Caco-2 (cell line): ENCODE data around the gene ADD2. TPM values are rescaled to one million over a fixed set of nuclear protein-coding genes. Genes with fewer than 3 reads are reported as not detected.

ENCODE experiments used
- BruUV-seq: library from RNA; stranded (reverse); fragments of 400-500 nt; replicated peaks from 2 replicates; lab custom pipeline; 2021; lab: Mats Ljungman, UMichigan
- CTCF ChIA-PET: fragments of 300-600 bp; sonication (Branson Sonifier 250); formaldehyde crosslinking; loops from one replicate; lab custom pipeline; 2022; ENCODE audit warnings: antibody characterized with exemption; lab: Charles Lee
- POLR2A ChIA-PET: fragments of 300-600 bp; sonication (Branson Sonifier 250); formaldehyde crosslinking; loops from one replicate; lab custom pipeline; 2022; ENCODE audit warnings: antibody characterized with exemption; lab: Charles Lee
- DNase-seq, 2 experiments: peaks; one replicate each; pipeline versions ENCODE4 v3.0.0 to v3.0.0-alpha.2; 2020 to 2022
- H3K27me3 ChIP-seq: replicated peaks from 2 replicates; pipeline ENCODE4 v1.6.0; 2011; ENCODE audit warnings: low read length; ENCODE audit not compliant: control insufficient read depth, insufficient read depth
- H3K36me3 ChIP-seq: 2 replicates; pipeline ENCODE4 v1.5.1; 2011; ENCODE audit warnings: low read length; ENCODE audit not compliant: control insufficient read depth, insufficient read depth
- H3K4me1 ChIP-seq: fragments of 250-450 bp; sonication (Bioruptor Pico); 2 replicates; pipeline ENCODE4 v1.5.1; 2020; ENCODE audit warnings: mild to moderate bottlenecking
- H3K4me3 ChIP-seq: 2 replicates; pipeline ENCODE4 v1.5.1; 2011; ENCODE audit warnings: low read depth, mild to moderate bottlenecking, control low read depth, low read length
- H3K9me3 ChIP-seq: fragments of 250-450 bp; sonication (Bioruptor Pico); 2 replicates; pipeline ENCODE4 v1.5.1; 2020; ENCODE audit warnings: mild to moderate bottlenecking, moderate library complexity
- H3K27ac Mint-ChIP-seq: one replicate; pipeline ENCODE4 v1.8.0; 2022; ENCODE audit warnings: mixed read lengths; ENCODE audit not compliant: unreplicated experiment
- H3K27me3 Mint-ChIP-seq: one replicate; pipeline ENCODE4 v1.8.0; 2022; ENCODE audit warnings: mixed read lengths; ENCODE audit not compliant: insufficient read depth, unreplicated experiment
- H3K36me3 Mint-ChIP-seq: one replicate; pipeline ENCODE4 v1.8.0; 2022; ENCODE audit warnings: mild to moderate bottlenecking, mixed read lengths; ENCODE audit not compliant: insufficient read depth, unreplicated experiment
- H3K4me1 Mint-ChIP-seq: one replicate; pipeline ENCODE4 v1.8.0; 2022; ENCODE audit warnings: low read depth, mixed read lengths; ENCODE audit not compliant: unreplicated experiment
- H3K4me3 Mint-ChIP-seq: one replicate; pipeline ENCODE4 v1.8.0; 2022; ENCODE audit warnings: mild to moderate bottlenecking, moderate library complexity, mixed read lengths; ENCODE audit not compliant: unreplicated experiment
- H3K9me3 Mint-ChIP-seq: one replicate; pipeline ENCODE4 v1.8.0; 2022; ENCODE audit warnings: mixed read lengths; ENCODE audit not compliant: unreplicated experiment
- intact Hi-C: fragments of 100-400 bp; cut with micrococcal nuclease; formaldehyde crosslinking; loops from one replicate; pipeline ENCODE4 v1.10.0; 2022; ENCODE audit not compliant: unreplicated experiment
- total RNA-seq: library from RNA; stranded (reverse); gene quantifications from 2 replicates; pipeline ENCODE4 v1.2.3, GENCODE V29; 2022
- TF ChIP-seq, protein P1 (sequence below), 2 experiments: fragments of 200-600 bp in 1 of 2; IDR thresholded peaks; 1 replicate in 1 of 2; 2 replicates in 1 of 2; pipeline versions ENCODE4 v1.5.1 to v1.8.0; 2011 to 2022; ENCODE audit warnings: antibody characterized with exemption in 1 of 2, control low read depth in 1 of 2, inconsistent platforms in 1 of 2, low read depth in 1 of 2, low read length in 1 of 2, mild to moderate bottlenecking in 1 of 2, moderate library complexity in 1 of 2; ENCODE audit not compliant: insufficient read depth in 1 of 2, severe bottlenecking in 1 of 2, unreplicated experiment in 1 of 2

Gene ADD2
- total RNA-seq, 1 experiment from 2014 or later = not detected

DNA sequence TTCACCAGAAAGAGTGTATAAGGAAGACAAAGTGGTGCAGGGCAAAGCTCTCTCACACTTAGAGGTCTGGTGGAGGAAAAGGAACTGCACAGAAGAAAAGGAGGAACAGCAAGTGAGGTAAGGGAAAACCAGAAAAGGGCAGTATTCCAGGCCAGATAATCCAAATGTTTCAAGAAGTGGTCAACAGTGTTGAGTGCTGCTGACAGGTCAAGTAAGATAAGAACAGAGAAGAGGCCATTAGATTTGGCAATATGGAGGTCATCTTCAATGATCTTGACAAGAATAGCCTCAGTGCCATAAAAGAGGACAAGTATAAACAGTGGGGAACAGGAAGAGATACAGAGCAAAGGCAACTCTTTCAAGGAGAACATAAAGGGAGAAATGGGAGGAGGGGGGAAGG is 15.0 kb downstream of the ADD2 start:
- TF ChIP-seq, protein P1, sequence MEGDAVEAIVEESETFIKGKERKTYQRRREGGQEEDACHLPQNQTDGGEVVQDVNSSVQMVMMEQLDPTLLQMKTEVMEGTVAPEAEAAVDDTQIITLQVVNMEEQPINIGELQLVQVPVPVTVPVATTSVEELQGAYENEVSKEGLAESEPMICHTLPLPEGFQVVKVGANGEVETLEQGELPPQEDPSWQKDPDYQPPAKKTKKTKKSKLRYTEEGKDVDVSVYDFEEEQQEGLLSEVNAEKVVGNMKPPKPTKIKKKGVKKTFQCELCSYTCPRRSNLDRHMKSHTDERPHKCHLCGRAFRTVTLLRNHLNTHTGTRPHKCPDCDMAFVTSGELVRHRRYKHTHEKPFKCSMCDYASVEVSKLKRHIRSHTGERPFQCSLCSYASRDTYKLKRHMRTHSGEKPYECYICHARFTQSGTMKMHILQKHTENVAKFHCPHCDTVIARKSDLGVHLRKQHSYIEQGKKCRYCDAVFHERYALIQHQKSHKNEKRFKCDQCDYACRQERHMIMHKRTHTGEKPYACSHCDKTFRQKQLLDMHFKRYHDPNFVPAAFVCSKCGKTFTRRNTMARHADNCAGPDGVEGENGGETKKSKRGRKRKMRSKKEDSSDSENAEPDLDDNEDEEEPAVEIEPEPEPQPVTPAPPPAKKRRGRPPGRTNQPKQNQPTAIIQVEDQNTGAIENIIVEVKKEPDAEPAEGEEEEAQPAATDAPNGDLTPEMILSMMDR (IDR thresholded peaks at IDR 0.05; ENCODE audit: insufficient read depth in 1 of 2, low read depth in 1 of 2, low read length in 1 of 2, severe bottlenecking in 1 of 2, unreplicated experiment in 1 of 2) = no peak
- peaks cover 2% of the 10 kb centered on the region for H3K27me3 ChIP-seq
- no peak overlapping the region for H3K4me3 ChIP-seq
- no peaks in the 10 kb centered on the region for H3K36me3 ChIP-seq
- H3K27me3 Mint-ChIP-seq = peaks cover 12% of the 10 kb centered on the region
- intact Hi-C loops = no loop called here
- no peak overlapping the region for H3K27ac Mint-ChIP-seq
- no peaks in the 10 kb centered on the region for H3K9me3 Mint-ChIP-seq
- POLR2A ChIA-PET = no interaction called here
- no peak overlapping the region for H3K4me3 Mint-ChIP-seq
- H3K9me3 ChIP-seq = no peaks in the 10 kb centered on the region
- no peaks in the 10 kb centered on the region for H3K4me1 ChIP-seq
- DNase-seq = no peak
- no peaks in the 10 kb centered on the region for H3K36me3 Mint-ChIP-seq
- BruUV-seq = no TSS peak
- no peaks in the 10 kb centered on the region for H3K4me1 Mint-ChIP-seq
- CTCF ChIA-PET = no interaction called here

DNA sequence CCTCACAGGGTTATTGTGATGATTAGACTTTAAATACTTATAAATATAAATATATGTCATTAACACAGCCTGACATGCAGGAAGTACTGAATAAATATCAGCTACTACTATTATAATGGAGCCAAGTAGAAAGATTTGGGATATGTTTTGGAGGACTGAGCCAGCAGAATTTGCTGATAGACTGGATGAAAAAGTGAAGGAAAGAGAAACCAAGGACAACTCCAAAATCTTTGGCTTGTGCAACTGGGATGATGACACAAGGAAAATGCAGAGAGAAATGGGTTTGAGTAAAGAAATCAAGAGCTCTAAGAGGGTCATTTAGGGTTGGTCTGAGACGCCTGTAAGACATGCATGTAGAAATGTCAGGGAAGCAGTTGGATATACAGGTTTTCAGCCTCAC is 15.6 kb downstream of the ADD2 start:
- Histone ChIP-seq H3K36me3 (no peaks in the 10 kb centered on the region), H3K27me3 (peaks cover 2% of the 10 kb centered on the region), H3K4me1 (no peaks in the 10 kb centered on the region), H3K9me3 (no peaks in the 10 kb centered on the region), H3K4me3 (no peak overlapping the region)
- TF ChIP-seq, protein P1 (IDR thresholded peaks at IDR 0.05; ENCODE audit: insufficient read depth in 1 of 2, low read depth in 1 of 2, low read length in 1 of 2, severe bottlenecking in 1 of 2, unreplicated experiment in 1 of 2) = no peak
- no peak overlapping the region for H3K4me3 Mint-ChIP-seq
- POLR2A ChIA-PET = no interaction called here
- no TSS peak for BruUV-seq
- CTCF ChIA-PET = no interaction called here
- no peak overlapping the region for H3K27ac Mint-ChIP-seq
- H3K27me3 Mint-ChIP-seq = peaks cover 11% of the 10 kb centered on the region
- H3K4me1 Mint-ChIP-seq = no peaks in the 10 kb centered on the region
- peaks cover 5% of the 10 kb centered on the region for H3K9me3 Mint-ChIP-seq
- H3K36me3 Mint-ChIP-seq = no peaks in the 10 kb centered on the region
- intact Hi-C loops = no loop called here
- no peak for DNase-seq

DNA sequence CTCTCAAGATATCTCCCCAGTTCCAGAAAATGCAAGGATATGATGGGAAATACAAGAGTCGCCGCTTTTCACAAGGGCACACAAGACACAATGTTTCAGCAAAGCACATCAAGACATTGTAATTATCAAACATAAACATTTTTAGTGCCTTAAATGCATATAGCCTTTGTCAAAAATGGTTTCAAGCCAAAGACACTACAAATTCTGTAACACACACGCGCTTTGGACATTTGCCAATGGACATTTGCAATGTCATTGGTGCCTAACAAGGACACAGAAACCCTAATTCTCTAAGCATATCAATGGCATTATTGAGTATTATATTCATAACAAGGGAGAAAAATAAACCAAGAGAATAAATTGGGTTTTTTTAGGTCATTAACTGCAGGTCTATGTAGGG is 16.1 kb downstream of the ADD2 start:
- no TSS peak for BruUV-seq
- no peaks in the 10 kb centered on the region for H3K4me1 Mint-ChIP-seq

More for the DNA sequence above, 16.1 kb downstream of the ADD2 start:
- Histone ChIP-seq H3K36me3 (no peaks in the 10 kb centered on the region), H3K9me3 (no peaks in the 10 kb centered on the region), H3K4me3 (no peak overlapping the region), H3K4me1 (no peaks in the 10 kb centered on the region), H3K27me3 (peaks cover 2% of the 10 kb centered on the region)
- H3K9me3 Mint-ChIP-seq = peaks cover 10% of the 10 kb centered on the region
- DNase-seq = no peak
- no peak overlapping the region for H3K27ac Mint-ChIP-seq
- H3K27me3 Mint-ChIP-seq = peaks cover 11% of the 10 kb centered on the region
- H3K4me3 Mint-ChIP-seq = no peak overlapping the region
- intact Hi-C loops = no loop called here
- ChIA-PET POLR2A (no interaction called here), CTCF (no interaction called here)
- TF ChIP-seq, protein P1 (IDR thresholded peaks at IDR 0.05; ENCODE audit: insufficient read depth in 1 of 2, low read depth in 1 of 2, low read length in 1 of 2, severe bottlenecking in 1 of 2, unreplicated experiment in 1 of 2) = no peak
- H3K36me3 Mint-ChIP-seq = no peaks in the 10 kb centered on the region
